Pancreas (tissue), 10 donors: Measurements from ENCODE around the gene KCNMA1. TPM values are rescaled to one million over a fixed set of nuclear protein-coding genes. Genes with fewer than 3 reads are reported as not detected.

ENCODE experiments used
- ATAC-seq, 4 donors: fragments of 200-7000 bp; cut with Tn5 transposase; one replicate each; pipeline versions ENCODE4 v1.8.0 to v1.9.1; 2020; ENCODE audit warnings: mild to moderate bottlenecking in 4 of 4, moderate library complexity in 4 of 4
- DNase-seq, 6 donors: peaks; one replicate each; pipeline ENCODE4 v3.0.0-alpha.2; 2020
- FAIRE-seq: peaks from 2 replicates; lab custom pipeline; 2012; peaks lifted over from hg19 to GRCh38; lab: Jason Lieb, UNC
- H3K27ac ChIP-seq, 4 donors: fragments of 200-600 bp; sonication (generic); 1 replicate in 3 of 4; 2 replicates in 1 of 4; pipeline versions ENCODE4 v1.5.0 to v1.8.0; 2020
- H3K27me3 ChIP-seq, 4 donors: fragments of 200-600 bp; one replicate each; pipeline ENCODE4 v1.8.0; 2021
- H3K36me3 ChIP-seq, 3 donors: fragments of 200-600 bp; sonication (generic) in 1 of 3; one replicate each; pipeline versions ENCODE4 v1.5.0 to v1.8.0; 2020 to 2021
- H3K4me1 ChIP-seq, 3 donors: fragments of 200-600 bp; one replicate each; pipeline ENCODE4 v1.8.0; 2021
- H3K4me3 ChIP-seq, 4 donors: fragments of 200-600 bp; sonication (generic) in 2 of 4; one replicate each; pipeline versions ENCODE4 v1.5.0 to v1.8.0; 2020 to 2021
- H3K9me3 ChIP-seq, 4 donors: fragments of 200-600 bp; one replicate each; pipeline ENCODE4 v1.8.0; 2021
- CTCF ChIP-seq, 4 donors: fragments of 200-600 bp; sonication (generic) in 3 of 4; IDR thresholded peaks; one replicate each; pipeline versions ENCODE4 v1.5.0 to v1.8.0; 2021; ENCODE audit warnings: antibody characterized with exemption in 4 of 4
- WGBS, 2 donors: extraction: QIAGEN DNeasy Blood & Tissue Kit; methylation state at CpG; one replicate each; pipeline ENCODE4 v1.1.7; 2013; 5-methylcytosine and 5-hydroxymethylcytosine counted together
- intact Hi-C, 3 donors: fragments of 100-400 bp; cut with DNase I; formaldehyde crosslinking; loops; one replicate each; pipeline versions ENCODE4 v1.11.1 to v1.14.2; 2022
- polyA plus RNA-seq, 2 donors: library from polyadenylated mRNA; stranded (reverse); fragments of 200-250 nt; gene quantifications; one replicate each; pipeline ENCODE4 v1.2.3, GENCODE V29; 2013
- total RNA-seq, 6 donors: library from RNA; stranded (reverse); fragmentation: NEBNext Ultra II Directional in 4 of 6; extraction: Animal tissue kit (Norgen Biotek cat#: 25700) in 4 of 6; gene quantifications; one replicate each; pipeline versions ENCODE4 v1.2.1 to v1.2.4, GENCODE V29; 2021 to 2023
- donor health status: healthy with polysubstance abuse.
- donor health status: DM: no; HTN: no; CAD: no; lungs with moderate emphysema.
- donor health status: DM: no; HTN: no; CAD: no.
- donor health status: control.
- donor health status: control.
- donor health status: Bipolar disorder and iron deficiency.
- donor health status: DM: yes; HTN: yes; CAD: no.
- donor health status: DM: no; HTN: no; CAD: no.
- donor health status: DM: no; HTN: no; CAD: no.
- donor health status: DM: yes; HTN: yes; CAD: no.

Gene KCNMA1
- total and polyA plus RNA-seq, 8 donors = 3.5 to 19.4 (median 9.3) TPM

- H3K9me3 ChIP-seq = no peaks in the 10 kb centered on the region
- H3K4me3 ChIP-seq = no peak overlapping the region
- 87 to 90% methylated on average over 5 of the region's 5 CpGs for WGBS, 2 donors
- DNase-seq (no peak), FAIRE-seq (no peak), ATAC-seq (no peak)
- no peaks in the 10 kb centered on the region for H3K36me3 ChIP-seq
- intact Hi-C loops = no loop called here
- H3K27ac ChIP-seq = no peak overlapping the region
- H3K4me1 ChIP-seq = peaks cover 0 to 15% (median 5%) of the 10 kb centered on the region in 3 donors
- H3K27me3 ChIP-seq = no peaks in the 10 kb centered on the region
- no peak for TF ChIP-seq CTCF (IDR thresholded peaks at IDR 0.05)
These were observed 389.4 kb downstream of the KCNMA1 start for GRCh38 chr10:77248104-77248790.

- H3K9me3 ChIP-seq = no peaks in the 10 kb centered on the region
- DNase-seq (peak in 2 of 6 donors; percentile 19 to 34), FAIRE-seq (peak; percentile 9), ATAC-seq (peak; percentile 51 to 79 (median 66))
- peak overlapping the region in 2 of 4 donors; percentile 29 to 56 for H3K27ac ChIP-seq
- no peaks in the 10 kb centered on the region for H3K36me3 ChIP-seq
- H3K27me3 ChIP-seq = no peaks in the 10 kb centered on the region
- peaks cover 0 to 15% (median 5%) of the 10 kb centered on the region in 3 donors for H3K4me1 ChIP-seq
- H3K4me3 ChIP-seq = no peak overlapping the region
- TF ChIP-seq CTCF (IDR thresholded peaks at IDR 0.05) = no peak
- 57% methylated on average over 12 of the region's 12 CpGs for WGBS, 2 donors
- intact Hi-C loops = no loop called here
These were observed 390.3 kb downstream of the KCNMA1 start for GRCh38 chr10:77247031-77247990.

- ATAC-seq (peak in 3 of 4 donors; percentile 14 to 23 (median 15)), DNase-seq (no peak), FAIRE-seq (no peak)
- WGBS, 2 donors = 90 to 95% methylated on average over 1 of the region's 1 CpG
- Histone ChIP-seq H3K9me3 (no peaks in the 10 kb centered on the region), H3K4me1 (peaks cover 0 to 15% (median 0%) of the 10 kb centered on the region in 3 donors), H3K27ac (peak overlapping the region in 1 of 4 donors; percentile 56), H3K4me3 (no peak overlapping the region), H3K36me3 (no peaks in the 10 kb centered on the region), H3K27me3 (no peaks in the 10 kb centered on the region)
- no peak for TF ChIP-seq CTCF (IDR thresholded peaks at IDR 0.05)
- intact Hi-C loops = no loop called here
These were observed 391.7 kb downstream of the KCNMA1 start for GRCh38 chr10:77245953-77246352.

- ATAC-seq (no peak), FAIRE-seq (no peak), DNase-seq (no peak)
- no peak for TF ChIP-seq CTCF (IDR thresholded peaks at IDR 0.05)
- no peaks in the 10 kb centered on the region for H3K36me3 ChIP-seq
- no peak overlapping the region for H3K4me3 ChIP-seq
- H3K27ac ChIP-seq = no peak overlapping the region
- 75 to 86% methylated on average over 2 of the region's 2 CpGs for WGBS, 2 donors
- intact Hi-C loops = no loop called here
- peaks cover 0 to 9% (median 0%) of the 10 kb centered on the region in 3 donors for H3K4me1 ChIP-seq
- no peaks in the 10 kb centered on the region for H3K9me3 ChIP-seq
- no peaks in the 10 kb centered on the region for H3K27me3 ChIP-seq
These were observed 392.9 kb downstream of the KCNMA1 start for GRCh38 chr10:77244746-77245145.
